CD14-positive monocyte (primary cell): Measurements from ENCODE around the gene SLC25A40. TPM values are rescaled to one million over a fixed set of nuclear protein-coding genes. Genes with fewer than 3 reads are reported as not detected.

Experiments
- DNase-seq, 3 donors: peaks; one replicate each; pipeline ENCODE4 v3.0.0-alpha.2; 2011 to 2022
- H2AFZ ChIP-seq: 2 replicates; pipeline ENCODE4 v1.6.0; 2012; ENCODE audit warnings: mild to moderate bottlenecking, low read depth, low read length, inconsistent platforms; ENCODE audit not compliant: insufficient read depth, poor library complexity, severe bottlenecking
- H3K27ac ChIP-seq, 2 donors: 1 replicate in 1 of 2; 2 replicates in 1 of 2; pipeline ENCODE4 v1.5.1; 2012 to 2013; ENCODE audit warnings: low read length in 2 of 2, control low read depth in 1 of 2, inconsistent platforms in 1 of 2, low read depth in 1 of 2, mild to moderate bottlenecking in 1 of 2
- H3K27me3 ChIP-seq, 2 donors: one replicate each; pipeline versions ENCODE4 v1.6.0 to v1.6.1; 2011 to 2013; ENCODE audit warnings: low read length in 2 of 2; ENCODE audit not compliant: control insufficient read depth in 2 of 2, insufficient read depth in 2 of 2
- H3K36me3 ChIP-seq, 2 donors: replicated peaks in 1 of 2; 1 replicate in 1 of 2; 2 replicates in 1 of 2; pipeline versions ENCODE4 v1.5.1 to v1.6.1; 2012 to 2013; ENCODE audit warnings: low read length in 2 of 2, control low read depth in 1 of 2, inconsistent platforms in 1 of 2, mild to moderate bottlenecking in 1 of 2; ENCODE audit not compliant: insufficient read depth in 2 of 2, control insufficient read depth in 1 of 2
- H3K4me1 ChIP-seq, 2 donors: 1 replicate in 1 of 2; 2 replicates in 1 of 2; pipeline versions ENCODE4 v1.5.1 to v1.6.1; 2012 to 2013; ENCODE audit warnings: low read length in 2 of 2, control low read depth in 1 of 2, inconsistent platforms in 1 of 2, mild to moderate bottlenecking in 1 of 2, moderate library complexity in 1 of 2; ENCODE audit not compliant: insufficient read depth in 2 of 2, control insufficient read depth in 1 of 2
- H3K4me2 ChIP-seq: replicated peaks from 2 replicates; pipeline ENCODE3; 2012; ENCODE audit warnings: low read length, moderate library complexity, mild to moderate bottlenecking; ENCODE audit not compliant: poor library complexity, severe bottlenecking; ENCODE audit errors: extremely low read depth
- H3K4me3 ChIP-seq, 3 experiments: fragments of 200-600 bp in 1 of 3; sonication (generic) in 1 of 3; replicated peaks in 1 of 3; 1 replicate in 2 of 3; 2 replicates in 1 of 3; pipeline ENCODE4 v1.5.1; 2011 to 2013; ENCODE audit warnings: low read length in 3 of 3, mild to moderate bottlenecking in 3 of 3, control low read depth in 2 of 3, low read depth in 2 of 3, inconsistent platforms in 1 of 3, moderate library complexity in 1 of 3
- H3K79me2 ChIP-seq: 2 replicates; pipeline ENCODE4 v1.6.0; 2012; ENCODE audit warnings: mild to moderate bottlenecking, control low read depth, inconsistent platforms, low read length, moderate library complexity; ENCODE audit not compliant: insufficient read depth
- H3K9ac ChIP-seq: 2 replicates; pipeline ENCODE4 v1.6.0; 2017; ENCODE audit warnings: low read length, mild to moderate bottlenecking; ENCODE audit not compliant: insufficient read depth, poor library complexity, severe bottlenecking
- H3K9me3 ChIP-seq, 2 donors: replicated peaks in 1 of 2; 1 replicate in 1 of 2; 2 replicates in 1 of 2; pipeline versions ENCODE4 v1.5.1 to v1.6.1; 2012 to 2013; ENCODE audit warnings: low read length in 2 of 2, control low read depth in 1 of 2; ENCODE audit not compliant: control insufficient read depth in 1 of 2, insufficient read depth in 1 of 2
- H4K20me1 ChIP-seq: 2 replicates; pipeline ENCODE4 v1.6.0; 2012; ENCODE audit warnings: mild to moderate bottlenecking, low read length, control low read depth, moderate library complexity; ENCODE audit not compliant: insufficient read depth
- H3K27ac Mint-ChIP-seq, 7 donors: one replicate each; pipeline ENCODE4 v1.8.0; 2020; ENCODE audit warnings: mild to moderate bottlenecking in 7 of 7, mixed read lengths in 7 of 7, moderate library complexity in 6 of 7, inconsistent platforms in 2 of 7
- H3K27me3 Mint-ChIP-seq, 3 donors: one replicate each; pipeline ENCODE4 v1.8.0; 2021 to 2022; ENCODE audit warnings: low read depth in 3 of 3, mild to moderate bottlenecking in 3 of 3, mixed read lengths in 3 of 3, moderate library complexity in 3 of 3, inconsistent platforms in 1 of 3
- H3K36me3 Mint-ChIP-seq, 2 donors: one replicate each; pipeline ENCODE4 v1.8.0; 2020; ENCODE audit warnings: mixed read lengths in 2 of 2, inconsistent platforms in 1 of 2, mild to moderate bottlenecking in 1 of 2
- H3K4me1 Mint-ChIP-seq: one replicate; pipeline ENCODE4 v1.8.0; 2020; ENCODE audit warnings: mild to moderate bottlenecking, mixed read lengths
- H3K4me3 Mint-ChIP-seq, 2 donors: one replicate each; pipeline ENCODE4 v1.8.0; 2020; ENCODE audit warnings: mild to moderate bottlenecking in 2 of 2, mixed read lengths in 2 of 2, moderate library complexity in 1 of 2
- H3K9me3 Mint-ChIP-seq, 7 donors: one replicate each; pipeline ENCODE4 v1.8.0; 2020 to 2022; ENCODE audit warnings: mixed read lengths in 7 of 7, mild to moderate bottlenecking in 6 of 7, moderate library complexity in 6 of 7, inconsistent platforms in 2 of 7
- CTCF ChIP-seq: fragments of 200-600 bp; IDR thresholded peaks from one replicate; pipeline ENCODE4 v1.8.0; 2022; ENCODE audit warnings: antibody characterized with exemption, mild to moderate bottlenecking
- WGBS: methylation state at CpG from one replicate; pipeline ENCODE4 v1.1.5; 2013; ENCODE audit warnings: missing lambda C conversion rate; ENCODE audit not compliant: insufficient coverage; 5-methylcytosine and 5-hydroxymethylcytosine counted together
- intact Hi-C, 2 donors: fragments of 100-400 bp; cut with micrococcal nuclease; formaldehyde crosslinking; loops; one replicate each; pipeline versions ENCODE4 v1.15.0 to v1.15.1; 2023
- polyA plus RNA-seq, 3 donors: library from polyadenylated mRNA; depleted of rRNA in 1 of 3; unstranded in 2 of 3; stranded (reverse) in 1 of 3; fragments of 300-500 nt in 2 of 3; fragments of >200 nt in 1 of 3; fragmentation: Illumina TruSeq in 2 of 3; gene quantifications; 1 replicate in 2 of 3; 2 replicates in 1 of 3; pipeline ENCODE4 v1.2.3, GENCODE V29; 2012 to 2021

The SLC25A40 gene
- polyA plus RNA-seq, 3 donors, result 23.5 to 36.3 (median 26.2) TPM

DNA sequence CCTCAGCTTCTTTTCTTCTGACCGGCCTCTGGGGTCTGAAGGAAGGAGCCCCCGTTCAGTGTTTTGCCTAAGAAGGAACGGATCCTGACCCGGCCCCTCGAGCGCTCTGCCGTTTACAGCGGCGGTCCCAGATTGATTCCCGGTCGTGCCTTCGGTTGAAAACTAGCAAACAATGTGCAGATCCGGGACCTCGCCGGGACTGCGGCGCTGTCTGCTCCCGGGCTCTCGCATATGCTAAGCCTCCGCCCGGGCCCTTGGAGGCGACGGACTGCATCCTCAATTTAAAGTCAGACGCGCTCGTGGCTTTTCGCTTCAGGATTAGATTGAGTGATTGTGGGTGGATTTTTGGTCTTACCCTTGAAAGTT lies 692 bp upstream of the SLC25A40 start:
- Histone ChIP-seq H4K20me1 (peaks cover 19% of the 10 kb centered on the region), H3K9ac (peak overlapping the region; percentile 86), H3K4me1 (peaks cover 28 to 47% of the 10 kb centered on the region in 2 donors), H3K36me3 (peaks cover 6 to 9% of the 10 kb centered on the region in 2 donors), H3K27ac (peak overlapping the region; percentile 91 to 94), H3K9me3 (no peaks in the 10 kb centered on the region), H3K4me3 (peak overlapping the region; percentile 93 to 99 (median 98)), H3K4me2 (peak overlapping the region; percentile 94), H2AFZ (peak overlapping the region; percentile 96), H3K79me2 (peaks cover 89% of the 10 kb centered on the region), H3K27me3 (no peaks in the 10 kb centered on the region)
- under 1% methylated on average over 21 of the region's 27 CpGs for WGBS
- peak overlapping the region; percentile 93 to 98 (median 96) for H3K27ac Mint-ChIP-seq
- peak overlapping the region; percentile 95 to 97 for H3K4me3 Mint-ChIP-seq
- H3K27me3 Mint-ChIP-seq, result peaks cover 0 to 2% (median 0%) of the 10 kb centered on the region in 3 donors
- intact Hi-C loops, result loop anchor here in 1 of 2 donors (10.0 kb wide), 1 partner anchor 722 kb away; the partner anchor contains the start of gene DMTF1
- H3K9me3 Mint-ChIP-seq, result peaks cover 0 to 10% (median 4%) of the 10 kb centered on the region in 7 donors
- peaks cover 46% of the 10 kb centered on the region for H3K4me1 Mint-ChIP-seq
- DNase-seq, result peak in 2 of 3 donors; percentile 30 to 36
- TF ChIP-seq CTCF, result no peak
- H3K36me3 Mint-ChIP-seq, result peaks cover 11 to 15% of the 10 kb centered on the region in 2 donors

GRCh38 chr7:87875151-87876039 lies 765 bp downstream of the SLC25A40 start:
- peaks cover 28% of the 10 kb centered on the region for H4K20me1 ChIP-seq
- peak overlapping the region; percentile 86 for H3K9ac ChIP-seq
- peaks cover 28 to 47% of the 10 kb centered on the region in 2 donors for H3K4me1 ChIP-seq
- H3K27me3 ChIP-seq, result no peaks in the 10 kb centered on the region
- intact Hi-C loops, result loop anchor here in 1 of 2 donors (10.0 kb wide), 1 partner anchor 721 kb away; the partner anchor contains the start of gene DMTF1
- H3K4me3 ChIP-seq, result peak overlapping the region; percentile 93 to 99 (median 98)
- peak overlapping the region; percentile 91 to 94 for H3K27ac ChIP-seq
- H2AFZ ChIP-seq, result peak overlapping the region; percentile 96
- Mint-ChIP-seq H3K27me3 (peaks cover 0 to 2% (median 0%) of the 10 kb centered on the region in 3 donors), H3K9me3 (peaks cover 9 to 20% (median 12%) of the 10 kb centered on the region in 7 donors), H3K36me3 (peaks cover 15 to 21% of the 10 kb centered on the region in 2 donors), H3K4me1 (peaks cover 51% of the 10 kb centered on the region), H3K4me3 (peak overlapping the region; percentile 96 to 97), H3K27ac (peak overlapping the region; percentile 82 to 96 (median 93))
- 0% methylated on average over 32 of the region's 35 CpGs for WGBS
- DNase-seq, result no peak
- no peak for TF ChIP-seq CTCF
- H3K4me2 ChIP-seq, result peak overlapping the region; percentile 94
- H3K9me3 ChIP-seq, result peaks cover 9 to 13% of the 10 kb centered on the region in 2 donors
- H3K36me3 ChIP-seq, result peaks cover 5 to 15% of the 10 kb centered on the region in 2 donors
- peaks cover 89% of the 10 kb centered on the region for H3K79me2 ChIP-seq
